ENCODE measurements around the gene TMSB15C.
"Not testable (repeated sequence)": the region's sequence is repeated elsewhere in the genome, so short reads cannot be mapped to it uniquely, and the experiment has no call there.

TMSB15C gene

DNA sequence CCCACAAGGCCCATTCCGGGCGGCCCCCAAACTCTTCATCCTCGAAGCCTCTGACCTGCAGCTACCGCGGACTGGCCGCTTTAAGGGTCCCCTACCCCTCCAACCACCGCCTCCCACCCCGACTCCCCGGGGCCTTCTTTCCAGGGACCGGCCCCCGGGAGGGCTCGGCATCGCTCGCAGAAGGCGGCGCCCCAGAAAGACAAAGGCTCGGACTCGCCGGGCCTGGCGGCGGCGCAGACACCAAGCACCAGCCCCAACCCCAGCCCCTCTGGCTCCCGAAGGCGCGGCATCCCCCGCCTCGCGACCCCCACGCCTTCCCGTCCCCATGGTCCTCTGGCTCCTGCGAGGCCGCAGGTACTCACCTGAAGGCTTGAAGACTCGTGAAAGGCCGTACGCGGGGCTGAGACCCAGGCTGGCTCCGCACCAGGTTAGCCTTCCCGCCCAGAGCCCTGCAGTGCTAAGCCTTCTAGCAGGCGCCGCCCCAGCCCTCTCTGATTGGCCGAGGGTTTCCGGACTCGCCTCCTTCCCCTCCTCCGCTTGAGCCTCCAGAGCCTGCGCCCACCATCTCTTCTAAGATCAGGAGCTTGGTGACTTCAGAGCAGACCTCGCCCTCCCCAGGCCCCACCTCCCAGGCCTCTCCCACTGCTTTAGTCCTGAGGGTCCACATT, at the start of gene TMSB15C:
TMSB15C (minus strand) TSS at position 459 of the 668 bp plus-strand sequence.
- DNase-seq = not testable (repeated sequence)

DNA sequence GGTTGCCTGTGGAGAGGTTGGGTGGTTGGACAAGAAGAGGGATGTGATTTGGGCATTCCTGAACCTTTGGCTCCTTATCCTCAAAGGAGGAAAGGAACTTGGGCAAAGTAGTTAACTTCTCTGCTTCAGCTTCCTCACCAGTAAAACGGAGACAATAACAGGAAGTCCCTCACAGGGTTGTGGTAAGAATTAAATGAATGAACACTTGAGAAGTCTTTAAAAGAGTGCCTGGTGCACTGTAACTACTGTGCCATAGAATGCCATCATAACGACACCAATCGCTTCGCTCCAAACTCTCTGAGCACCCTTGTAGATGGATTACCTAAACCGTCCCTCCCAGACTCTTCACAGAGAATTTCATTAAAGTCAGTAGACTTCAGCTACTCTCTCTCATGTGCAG, 46.8 kb upstream of the TMSB15C start:
- peak; percentile 58 for DNase-seq

DNA sequence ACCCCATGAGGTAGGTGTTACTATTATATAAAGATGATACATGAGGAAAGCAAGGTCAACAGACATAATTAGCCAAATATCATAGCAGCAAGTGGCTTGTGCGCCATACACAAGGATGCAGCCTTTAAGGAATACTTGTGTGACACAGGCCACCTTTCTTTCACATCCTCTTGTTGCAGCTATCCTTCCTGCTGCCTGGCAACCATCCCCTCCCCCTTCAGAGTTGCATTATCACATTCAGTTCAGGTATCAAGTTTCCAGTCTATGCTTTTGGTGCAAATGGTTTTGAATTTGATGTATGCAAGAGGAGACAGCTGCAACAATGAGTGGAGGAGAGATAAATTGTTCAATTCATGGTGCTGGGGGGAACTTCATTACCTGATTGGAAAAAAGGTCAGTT, 42.7 kb upstream of the TMSB15C start:
- DNase-seq = no peak

DNA sequence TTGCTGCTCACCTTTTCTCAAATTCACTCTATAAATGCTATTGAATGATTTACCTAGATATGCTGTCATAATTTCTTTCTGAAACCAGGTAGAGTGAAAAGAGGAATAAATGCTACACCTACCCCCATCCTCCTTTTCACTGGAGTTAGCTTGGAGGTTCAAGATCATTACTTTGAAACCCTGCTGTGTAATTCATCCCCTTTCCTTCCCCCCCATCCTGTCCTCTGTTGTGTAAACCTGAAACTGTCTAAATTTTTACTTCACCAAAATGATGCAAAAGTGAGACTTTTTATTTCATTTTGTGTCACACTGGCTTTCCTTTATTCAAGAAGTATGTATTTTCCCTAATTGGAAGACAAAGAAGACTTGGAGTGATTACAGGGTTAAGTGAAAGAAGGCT, 41.7 kb upstream of the TMSB15C start:
- DNase-seq = peak; percentile 59

DNA sequence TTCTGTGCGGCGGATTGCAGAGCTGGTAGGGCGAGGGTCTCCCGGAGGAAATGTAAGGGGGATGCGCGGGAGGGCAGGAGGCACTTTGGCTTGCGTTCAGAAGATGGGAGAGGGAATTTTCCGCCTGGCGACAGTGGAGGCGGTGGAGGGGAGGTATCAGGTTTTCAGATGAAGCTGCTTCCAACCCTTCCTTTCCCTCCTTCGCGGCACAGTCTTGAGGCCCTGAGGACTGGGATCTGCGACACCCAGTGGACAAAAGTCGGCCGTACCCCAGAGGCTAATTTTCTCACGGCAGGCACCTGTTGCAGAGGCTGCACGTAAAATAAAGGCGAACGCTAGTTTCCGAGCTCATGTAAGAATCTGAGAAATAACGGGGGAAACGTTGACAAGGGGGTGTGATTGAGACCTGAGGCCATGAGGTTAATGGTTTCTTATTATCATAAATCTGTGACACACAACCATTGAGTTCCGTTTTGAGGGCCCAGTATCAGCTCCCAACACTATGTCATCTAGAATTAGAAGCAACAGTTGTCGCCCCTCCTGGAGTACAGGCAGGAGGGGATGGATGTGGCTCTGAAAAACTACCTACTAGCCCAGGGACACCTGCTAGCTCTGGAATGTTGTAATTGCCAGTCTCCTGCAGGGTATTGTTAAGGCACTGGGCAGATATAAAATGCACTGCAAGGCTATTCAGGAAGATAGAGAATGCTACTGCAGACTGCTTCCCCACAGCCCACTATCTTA, 37.4 kb upstream of the TMSB15C start:
- DNase-seq = peak; percentile 47

DNA sequence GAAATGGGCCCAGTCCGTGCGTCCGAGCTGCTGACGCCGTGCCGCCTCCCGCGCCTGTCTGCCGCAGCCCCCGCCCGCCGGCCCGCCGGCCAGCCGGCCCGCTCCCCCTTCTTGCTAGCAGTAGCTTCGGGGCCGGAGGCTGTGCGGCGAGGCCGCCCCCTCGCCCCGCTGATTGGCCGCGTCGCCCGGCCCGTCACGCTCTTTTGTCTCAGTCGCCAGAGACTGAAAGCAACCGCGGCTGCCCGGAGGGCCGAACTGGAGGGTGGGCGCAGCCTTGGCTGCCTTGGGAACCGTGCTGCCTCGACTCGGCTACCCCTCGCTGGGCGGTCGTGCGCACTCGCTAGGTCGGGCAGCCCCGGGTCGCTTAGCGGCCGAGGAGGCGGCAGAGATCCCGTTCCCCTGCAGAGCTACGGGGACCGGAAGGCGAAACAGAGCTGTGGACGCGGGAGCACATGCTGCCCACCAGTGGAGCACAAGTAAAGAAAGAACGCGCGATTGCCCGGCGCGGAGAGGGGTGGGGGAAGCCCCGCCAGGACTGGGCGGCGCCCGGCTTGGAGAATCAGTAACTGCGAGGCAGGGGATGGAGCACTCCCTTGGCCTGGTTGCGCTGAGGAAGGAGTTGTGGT, 36.4 kb upstream of the TMSB15C start, which contains the start of gene ZCCHC18:
ZCCHC18 (plus strand) TSS at position 198 of the 626 bp plus-strand sequence. CDS start 1,589 bp downstream, outside the sequence.
- peak; percentile 29 for DNase-seq

DNA sequence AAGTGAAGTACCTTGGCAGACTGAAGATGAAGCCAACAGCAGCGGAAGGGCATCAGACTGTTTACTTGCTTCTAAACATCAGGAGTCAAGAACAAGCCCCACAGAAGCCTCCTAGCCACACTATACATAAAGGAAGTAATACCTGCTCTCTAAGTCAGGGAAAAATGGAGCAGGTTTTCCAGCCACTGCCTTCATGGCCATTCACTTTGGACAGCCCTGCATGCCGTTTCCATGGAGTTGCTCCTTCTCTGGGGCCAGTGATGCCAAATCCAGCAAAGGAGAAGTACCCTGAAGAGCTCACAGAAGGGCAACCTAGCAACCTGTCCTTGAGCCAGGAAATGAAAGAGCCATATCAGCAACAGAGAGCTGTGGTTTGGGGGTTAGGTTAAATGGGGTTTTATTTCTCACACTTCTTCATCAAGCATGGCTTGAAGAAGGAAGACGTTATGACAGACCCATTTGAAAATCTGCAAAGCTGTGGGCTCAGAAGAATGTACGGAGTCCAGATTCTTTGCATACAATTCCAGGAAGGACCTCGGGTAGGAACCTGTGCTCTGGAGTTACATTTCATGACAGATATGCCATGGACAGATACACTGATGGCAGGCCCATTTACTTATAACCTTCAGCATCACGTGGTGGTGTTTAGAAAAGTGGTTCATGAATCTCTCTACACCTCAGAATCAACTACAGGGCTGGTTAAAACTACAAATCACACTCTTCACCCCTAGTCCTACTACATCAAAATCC, 34.6 kb upstream of the TMSB15C start:
- peak; percentile 30 for DNase-seq

DNA sequence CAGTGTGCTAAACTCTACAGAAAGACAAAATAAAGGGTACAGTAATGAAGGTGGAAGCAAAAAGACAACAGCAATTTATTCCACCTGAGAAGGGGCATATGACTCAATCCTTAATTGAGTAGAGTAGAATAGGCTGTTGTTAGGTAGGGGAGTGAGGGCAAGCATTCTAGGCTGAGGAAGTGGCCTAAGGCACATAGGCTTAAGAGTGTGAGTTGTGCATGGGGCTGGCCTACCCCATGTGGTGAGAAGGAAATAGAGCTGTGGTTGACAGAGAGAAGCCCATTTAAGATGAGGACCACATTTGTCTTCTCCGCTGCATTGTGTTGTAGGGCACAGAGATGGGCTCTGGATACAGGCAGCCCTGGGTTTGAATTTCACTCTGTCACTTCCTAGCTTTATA, 32.9 kb upstream of the TMSB15C start:
- no peak for DNase-seq

DNA sequence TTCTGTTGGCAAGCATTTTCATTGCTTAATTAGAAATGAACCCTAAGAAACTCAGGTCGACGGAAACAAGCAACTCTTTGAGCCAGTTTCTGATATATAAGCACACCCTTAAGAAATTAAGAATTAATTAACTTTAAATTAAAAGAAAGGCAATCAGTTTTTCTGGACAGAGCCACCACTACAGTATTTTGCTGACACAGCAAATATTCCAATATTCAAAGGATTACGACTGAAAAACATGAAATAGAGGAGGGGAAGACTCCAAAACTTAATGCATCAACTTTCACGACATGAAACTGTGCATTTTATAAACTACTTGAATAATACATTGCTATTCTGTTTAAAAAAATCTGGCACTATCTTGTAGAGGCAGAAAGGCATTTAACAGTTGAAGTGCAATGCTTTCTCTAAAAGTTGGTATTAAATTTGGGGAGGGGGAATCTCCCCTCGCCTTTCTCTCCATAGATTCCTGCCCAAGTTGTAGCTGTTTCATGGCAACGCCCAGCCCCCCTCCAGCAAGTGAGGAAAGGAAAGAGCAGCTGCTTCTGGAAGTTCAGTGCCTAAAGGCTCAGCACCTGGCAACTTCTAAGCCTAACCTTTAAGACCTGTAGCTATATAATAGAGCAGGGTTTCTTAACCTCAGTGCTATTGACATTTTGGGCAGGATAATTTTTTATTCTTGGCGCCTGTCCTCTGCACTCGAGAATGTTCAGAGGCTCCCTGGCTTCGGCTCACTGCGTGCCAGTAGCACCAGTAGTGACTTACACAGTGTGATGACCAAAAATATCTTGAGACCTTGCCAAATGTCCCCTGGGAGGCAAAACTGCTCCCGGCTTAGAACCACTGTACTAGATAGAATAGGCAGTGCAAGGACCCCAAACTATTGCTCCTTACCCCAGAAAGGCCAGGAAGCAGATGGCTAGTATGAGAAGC, 29.6 kb upstream of the TMSB15C start:
- no peak for DNase-seq

DNA sequence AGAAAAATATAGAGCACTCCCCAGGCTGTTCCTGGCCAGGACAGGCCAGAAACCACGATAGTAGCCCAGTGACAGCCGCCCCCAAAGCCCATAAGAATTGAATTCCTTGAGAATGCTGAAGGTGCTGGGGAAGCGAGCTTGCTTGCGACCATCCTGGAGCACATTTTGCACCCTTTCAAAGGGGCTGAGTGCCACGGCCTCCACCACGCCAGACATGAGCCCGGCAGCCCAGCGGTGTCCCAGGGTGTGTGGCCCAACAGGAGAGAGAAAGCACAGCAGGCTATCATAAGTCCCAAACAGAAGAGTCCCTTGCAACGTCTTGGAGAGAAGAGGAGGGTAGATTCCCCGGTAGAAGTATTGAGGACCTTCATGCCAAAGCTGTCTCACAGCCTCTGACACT, 28.6 kb upstream of the TMSB15C start:
- no peak for DNase-seq

DNA sequence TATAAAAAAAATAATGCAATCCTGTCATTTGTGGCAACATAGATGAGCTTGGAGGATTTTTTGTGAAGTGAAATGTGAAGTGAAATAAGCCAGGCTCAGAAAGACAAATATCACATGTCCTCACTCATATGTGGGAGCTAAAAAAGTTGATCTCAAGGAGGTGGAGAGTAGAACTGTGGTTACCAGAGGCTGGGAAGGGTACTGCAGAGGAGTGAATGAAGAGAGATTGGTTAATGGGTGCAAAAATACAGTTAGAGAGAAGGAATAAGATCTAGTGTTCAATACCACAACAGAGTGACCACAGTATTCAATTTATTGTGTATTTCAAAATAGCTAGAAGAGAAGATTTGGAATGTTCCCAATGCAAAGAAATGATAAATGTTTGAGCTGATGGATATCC, 22.9 kb upstream of the TMSB15C start:
- no peak for DNase-seq

DNA sequence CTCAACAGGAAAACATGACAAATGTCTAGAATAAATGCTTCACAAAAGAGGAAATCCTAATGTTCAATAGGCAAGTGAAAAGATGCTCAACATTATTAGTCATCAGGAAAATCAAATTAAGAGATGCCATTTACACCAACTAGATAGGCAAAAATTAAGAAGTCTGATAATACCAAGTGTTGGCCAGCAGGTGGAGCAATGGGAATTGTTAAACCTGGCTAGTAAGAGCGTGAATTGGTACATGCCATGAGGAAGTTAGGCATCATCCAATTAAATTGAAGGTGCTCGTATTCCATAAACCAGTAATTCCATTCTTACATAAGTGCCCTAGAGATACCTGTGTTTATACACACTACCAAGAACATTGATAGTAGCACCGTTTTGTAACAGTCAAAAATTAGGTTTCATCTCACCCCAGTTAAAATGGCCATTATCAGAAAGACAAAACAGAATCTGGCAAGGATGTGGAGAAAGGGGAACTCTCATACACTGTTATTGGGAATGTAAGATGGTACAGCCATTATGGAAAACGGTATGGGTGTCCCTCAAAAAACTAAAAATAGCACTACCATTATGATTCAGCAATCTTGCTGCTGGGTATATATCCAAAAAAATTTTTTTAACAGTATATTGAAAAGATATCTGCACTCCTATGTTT, 22.2 kb upstream of the TMSB15C start:
- peak; percentile 63 for DNase-seq

DNA sequence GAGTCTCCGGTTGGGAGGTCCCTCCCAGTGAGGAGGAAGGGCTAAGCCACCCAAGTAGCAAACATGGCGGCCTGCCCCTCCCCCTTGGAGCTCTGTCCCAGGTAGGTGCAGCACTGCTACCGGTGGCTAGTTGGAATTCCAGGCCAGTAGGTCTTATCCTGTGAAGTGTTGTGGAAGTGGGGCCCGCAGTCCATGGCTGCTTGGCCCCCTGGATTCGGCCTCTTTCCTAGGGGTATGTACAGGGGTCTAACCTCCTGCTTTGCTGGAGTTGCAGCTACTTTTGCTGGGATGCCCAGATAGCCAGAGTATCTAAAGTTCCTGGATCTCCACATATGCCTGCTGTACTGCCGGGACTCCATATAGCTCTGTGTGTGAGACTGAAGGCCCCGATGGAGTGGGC, 9.9 kb upstream of the TMSB15C start:
- DNase-seq = no peak

DNA sequence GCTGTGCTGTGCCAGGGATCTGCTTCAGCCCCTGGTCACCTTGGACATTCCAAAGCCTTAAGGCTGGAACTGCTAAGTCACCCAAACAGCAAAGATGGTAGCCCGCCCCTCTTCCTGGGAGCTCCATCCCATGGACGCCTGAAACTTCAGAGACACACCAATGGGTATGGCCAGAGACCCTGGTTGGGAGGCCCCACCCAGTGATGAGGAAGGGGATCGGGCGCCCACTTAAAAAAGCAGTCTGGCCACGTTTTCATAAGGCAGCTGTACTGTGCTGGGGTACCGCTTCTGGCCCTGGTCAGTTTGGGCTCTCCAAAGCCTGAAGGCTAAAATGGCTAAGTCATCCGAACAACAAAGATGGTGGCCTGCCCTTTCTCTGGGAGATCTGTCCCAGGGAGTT, 9.4 kb upstream of the TMSB15C start:
- no peak for DNase-seq

DNA sequence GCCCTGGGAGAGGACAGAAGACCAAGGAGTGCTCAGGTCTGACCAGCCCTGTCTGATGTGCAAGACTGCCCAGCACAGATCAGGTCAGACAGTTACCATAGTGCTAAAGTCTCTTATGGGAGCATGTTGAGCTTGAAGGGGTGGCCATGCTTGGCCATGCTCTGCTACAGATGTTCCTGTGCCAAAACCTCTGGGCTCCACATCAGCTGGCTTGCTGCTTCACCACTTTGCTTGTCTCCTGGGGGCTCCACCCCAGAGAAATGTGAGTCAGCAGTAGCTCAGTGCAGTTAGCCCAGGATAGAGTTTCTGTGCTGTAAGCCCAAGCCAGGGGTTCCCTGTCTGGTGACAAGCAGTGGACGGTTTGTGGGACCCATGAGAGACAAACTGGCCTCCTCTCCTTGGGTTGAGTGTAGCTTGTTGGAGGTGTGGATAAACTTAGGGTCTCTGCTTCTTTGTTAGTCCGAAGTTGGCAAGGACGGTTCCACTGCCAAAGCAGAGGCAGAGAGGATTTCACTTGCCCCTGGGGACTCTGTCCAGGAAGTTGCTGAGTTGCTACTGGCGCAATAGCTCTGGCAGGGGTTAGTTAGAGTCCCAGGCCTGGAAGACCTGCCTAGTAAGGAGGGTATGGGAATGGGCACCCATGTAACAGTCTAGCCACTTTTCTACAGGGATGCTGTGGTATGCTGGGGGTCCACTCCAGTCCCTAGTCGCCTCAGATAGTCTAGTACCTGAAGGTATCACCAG, 8.7 kb upstream of the TMSB15C start:
- DNase-seq = no peak

DNA sequence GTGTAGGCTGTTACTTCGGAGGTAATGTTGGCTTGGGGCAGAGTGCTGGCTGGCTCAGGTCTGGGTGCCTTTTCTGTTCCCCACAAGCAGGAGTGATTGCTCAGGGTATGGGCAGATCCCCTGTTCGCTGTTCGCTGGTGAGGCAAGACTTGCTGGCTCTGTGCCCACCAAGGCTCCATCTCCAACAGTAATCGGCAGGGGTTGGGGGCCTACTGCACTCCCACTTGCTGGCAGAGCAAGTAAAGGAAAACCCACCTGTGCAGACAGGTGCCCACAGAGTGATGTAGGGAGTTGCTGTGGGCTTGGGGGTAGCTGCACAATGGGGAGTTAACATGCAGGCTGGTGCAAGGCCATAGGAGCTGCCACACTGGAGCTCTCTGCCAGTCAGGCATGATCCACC, 8.0 kb upstream of the TMSB15C start:
- DNase-seq = no peak

DNA sequence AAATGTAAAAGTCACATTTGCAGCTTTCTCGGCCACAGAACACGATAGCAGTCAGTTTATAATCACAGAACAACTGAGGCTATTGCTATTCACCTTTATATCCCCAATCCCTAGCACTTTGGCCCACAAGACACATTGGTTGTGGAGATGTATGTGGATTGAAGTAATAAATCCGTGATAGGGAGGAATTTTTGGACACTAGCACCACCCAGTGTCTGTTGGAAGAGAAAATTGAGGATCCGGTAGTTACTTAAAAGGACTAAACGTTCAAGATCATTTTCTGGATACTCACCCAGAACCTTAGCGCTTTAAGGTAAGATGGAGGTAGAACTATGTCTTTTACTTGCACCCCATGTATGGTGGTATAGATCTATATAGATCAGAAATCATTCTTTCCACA, 1.8 kb upstream of the TMSB15C start:
- not testable (repeated sequence) for DNase-seq

DNA sequence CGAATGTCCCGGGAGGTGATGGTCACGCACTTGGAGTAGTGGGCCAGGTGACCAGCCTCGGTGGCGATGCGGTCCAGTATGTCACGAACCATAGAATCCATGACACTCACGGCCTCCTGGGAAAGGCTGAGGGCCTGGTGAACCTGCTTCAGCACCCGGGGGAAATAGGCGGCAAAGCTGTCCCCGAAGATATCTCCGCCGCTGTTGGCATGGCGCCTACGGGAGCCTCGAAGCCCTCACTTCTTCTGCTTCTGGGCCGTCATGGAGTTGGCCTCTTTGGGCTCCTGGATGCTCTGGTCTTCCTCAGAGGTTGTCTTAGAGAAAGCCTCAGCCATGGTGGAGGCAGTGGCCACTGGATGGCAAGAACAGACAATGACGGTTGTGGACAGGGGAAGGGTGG, 13.4 kb downstream of the TMSB15C start:
- not testable (repeated sequence) for DNase-seq

DNA sequence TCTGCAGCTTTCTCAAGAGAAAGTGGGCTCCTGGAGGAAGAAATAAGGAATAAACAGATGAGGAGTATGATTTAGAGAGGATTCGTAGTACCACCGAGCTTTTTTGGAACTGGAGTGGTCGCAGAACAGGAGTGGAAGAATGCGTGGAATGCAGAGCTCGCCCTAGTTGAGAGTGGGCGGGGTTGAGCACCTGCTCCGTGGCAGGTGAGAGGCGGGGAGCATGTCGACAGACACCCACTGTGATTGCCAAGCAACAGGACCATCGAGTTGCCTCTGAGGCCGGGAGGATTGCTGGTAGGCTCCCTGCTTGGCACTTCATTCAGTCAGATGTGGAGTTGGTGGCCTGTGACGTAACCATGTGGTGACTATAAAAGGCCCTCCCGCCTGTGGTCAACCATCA, 21.1 kb downstream of the TMSB15C start:
- not testable (repeated sequence) for DNase-seq

DNA sequence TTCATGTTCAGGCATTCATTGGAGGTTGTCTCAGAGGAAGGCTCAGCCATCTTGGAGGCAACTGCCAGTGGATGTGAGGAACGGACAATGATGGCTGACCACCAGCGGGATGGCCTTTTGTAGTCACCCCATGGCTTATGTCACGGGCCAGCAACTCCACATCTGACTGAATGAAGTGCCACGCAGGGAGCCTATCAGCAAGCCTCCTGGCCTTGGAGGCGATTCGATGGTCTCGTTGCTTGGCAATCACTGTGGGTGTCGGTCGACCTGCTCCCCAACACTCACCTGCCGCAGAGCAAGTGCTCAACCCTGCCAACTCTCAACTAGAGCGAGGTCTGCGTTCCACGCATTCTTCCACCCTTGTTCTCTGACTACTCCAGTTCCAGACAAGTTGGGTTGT, 28.9 kb downstream of the TMSB15C start:
- DNase-seq = no peak

DNA sequence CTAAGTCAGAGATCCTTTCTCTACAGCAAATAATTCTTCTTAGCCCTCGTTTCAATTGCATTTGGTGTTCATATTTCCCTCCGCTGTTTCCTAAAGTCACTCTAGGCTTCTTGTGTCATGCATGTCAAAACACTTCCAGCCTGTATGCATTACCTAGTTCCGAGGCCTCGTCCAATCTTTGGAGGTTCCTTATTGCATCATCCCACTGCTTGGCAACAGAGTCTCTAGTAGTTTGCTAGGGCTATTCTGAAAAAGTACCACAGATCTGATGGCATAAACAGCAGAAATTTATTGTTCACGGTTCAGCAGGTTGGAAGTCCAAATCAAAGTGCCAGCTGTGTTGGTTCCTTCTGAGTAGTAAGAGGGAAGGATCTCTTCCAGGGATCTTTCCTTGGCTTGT, 30.4 kb downstream of the TMSB15C start:
- no peak for DNase-seq

Data from activated CD4-positive, alpha-beta T cell treated with anti-CD3 and anti-CD28 coated beads, Interleukin-2, amount 50 U/mL, for 16 hours (primary cell).